RWPE2 (cell line): ENCODE measurements around the gene FBXW2.
A peak's percentile ranks its signal among the peaks of the same experiment; 100 is the strongest.

Source experiments
- ATAC-seq: fragments of 200-7000 bp; cut with Tn5 transposase; 3 replicates; pipeline ENCODE4 v1.9.1; 2021; ENCODE audit warnings: low read depth
- DNase-seq: peaks from one replicate; pipeline ENCODE4 v3.0.0-alpha.2; 2020; ENCODE audit warnings: low spot score
- H3K27ac ChIP-seq: fragments of 450-650 bp; 2 replicates; pipeline ENCODE4 v1.5.1; 2017; ENCODE audit warnings: mild to moderate bottlenecking; ENCODE audit not compliant: poor library complexity, severe bottlenecking
- H3K27me3 ChIP-seq: fragments of 250-450 bp; sonication (Bioruptor Pico); 2 replicates; pipeline ENCODE4 v1.5.1; 2021; ENCODE audit warnings: mild to moderate bottlenecking, moderate library complexity; ENCODE audit not compliant: insufficient read depth, poor library complexity, severe bottlenecking
- H3K36me3 ChIP-seq: fragments of 250-450 bp; sonication (Bioruptor Pico); 2 replicates; pipeline ENCODE4 v1.5.1; 2020; ENCODE audit warnings: low read depth, mild to moderate bottlenecking, moderate library complexity
- H3K4me1 ChIP-seq: fragments of 250-450 bp; sonication (Bioruptor Pico); 2 replicates; pipeline ENCODE4 v1.5.1; 2021; ENCODE audit warnings: mild to moderate bottlenecking, moderate library complexity; ENCODE audit not compliant: insufficient read depth, poor library complexity, severe bottlenecking
- H3K4me3 ChIP-seq: fragments of 250-450 bp; sonication (Bioruptor Pico); 2 replicates; pipeline ENCODE4 v1.5.1; 2021; ENCODE audit warnings: mild to moderate bottlenecking, moderate library complexity; ENCODE audit not compliant: severe bottlenecking
- H3K9me3 ChIP-seq: fragments of 250-450 bp; sonication (Bioruptor Pico); 2 replicates; pipeline ENCODE4 v1.5.1; 2021; ENCODE audit warnings: mild to moderate bottlenecking, moderate library complexity; ENCODE audit not compliant: severe bottlenecking
- TF ChIP-seq, protein P1 (sequence below): fragments of 450-650 bp; IDR thresholded peaks from one replicate; pipeline ENCODE4 v1.5.1; 2017; ENCODE audit warnings: mild to moderate bottlenecking, moderate library complexity; ENCODE audit not compliant: poor library complexity, severe bottlenecking

FBXW2 gene

GRCh38 chr9:120742951-120743416 is 50.2 kb downstream of the FBXW2 start:
- Histone ChIP-seq H3K9me3 (no peaks in the 10 kb centered on the region), H3K36me3 (no peaks in the 10 kb centered on the region), H3K4me1 (no peaks in the 10 kb centered on the region), H3K27me3 (no peaks in the 10 kb centered on the region), H3K27ac (no peak overlapping the region), H3K4me3 (no peak overlapping the region)
- DNase-seq (no peak), ATAC-seq (peak; percentile 68; the same call in 2 of the 3 replicates)
- TF ChIP-seq, protein P1, sequence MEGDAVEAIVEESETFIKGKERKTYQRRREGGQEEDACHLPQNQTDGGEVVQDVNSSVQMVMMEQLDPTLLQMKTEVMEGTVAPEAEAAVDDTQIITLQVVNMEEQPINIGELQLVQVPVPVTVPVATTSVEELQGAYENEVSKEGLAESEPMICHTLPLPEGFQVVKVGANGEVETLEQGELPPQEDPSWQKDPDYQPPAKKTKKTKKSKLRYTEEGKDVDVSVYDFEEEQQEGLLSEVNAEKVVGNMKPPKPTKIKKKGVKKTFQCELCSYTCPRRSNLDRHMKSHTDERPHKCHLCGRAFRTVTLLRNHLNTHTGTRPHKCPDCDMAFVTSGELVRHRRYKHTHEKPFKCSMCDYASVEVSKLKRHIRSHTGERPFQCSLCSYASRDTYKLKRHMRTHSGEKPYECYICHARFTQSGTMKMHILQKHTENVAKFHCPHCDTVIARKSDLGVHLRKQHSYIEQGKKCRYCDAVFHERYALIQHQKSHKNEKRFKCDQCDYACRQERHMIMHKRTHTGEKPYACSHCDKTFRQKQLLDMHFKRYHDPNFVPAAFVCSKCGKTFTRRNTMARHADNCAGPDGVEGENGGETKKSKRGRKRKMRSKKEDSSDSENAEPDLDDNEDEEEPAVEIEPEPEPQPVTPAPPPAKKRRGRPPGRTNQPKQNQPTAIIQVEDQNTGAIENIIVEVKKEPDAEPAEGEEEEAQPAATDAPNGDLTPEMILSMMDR = peak; percentile 68

DNA sequence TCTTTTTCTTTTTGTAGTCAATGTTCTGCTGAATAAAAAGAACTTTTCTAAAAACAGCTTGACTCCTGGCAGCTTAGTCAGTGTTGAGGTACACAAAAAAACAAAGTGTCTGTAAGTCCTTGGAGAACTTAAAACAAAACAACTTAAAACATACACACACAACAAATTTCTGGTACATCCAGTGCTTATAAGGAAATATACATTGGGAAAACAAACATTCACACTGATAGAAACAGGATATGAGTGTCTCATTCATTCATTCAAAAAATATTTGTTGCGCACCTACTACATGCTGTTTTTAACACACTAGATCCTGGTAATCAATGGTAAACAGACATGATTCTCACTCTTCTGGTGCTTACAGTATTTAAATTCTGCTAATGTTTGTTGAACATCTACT is 51.5 kb downstream of the FBXW2 start:
- no peaks in the 10 kb centered on the region for H3K36me3 ChIP-seq
- H3K4me1 ChIP-seq = no peaks in the 10 kb centered on the region
- DNase-seq (no peak), ATAC-seq (no peak)
- H3K9me3 ChIP-seq = no peaks in the 10 kb centered on the region
- H3K4me3 ChIP-seq = no peak overlapping the region
- H3K27me3 ChIP-seq = no peaks in the 10 kb centered on the region
- no peak overlapping the region for H3K27ac ChIP-seq
- TF ChIP-seq, protein P1 = no peak

DNA sequence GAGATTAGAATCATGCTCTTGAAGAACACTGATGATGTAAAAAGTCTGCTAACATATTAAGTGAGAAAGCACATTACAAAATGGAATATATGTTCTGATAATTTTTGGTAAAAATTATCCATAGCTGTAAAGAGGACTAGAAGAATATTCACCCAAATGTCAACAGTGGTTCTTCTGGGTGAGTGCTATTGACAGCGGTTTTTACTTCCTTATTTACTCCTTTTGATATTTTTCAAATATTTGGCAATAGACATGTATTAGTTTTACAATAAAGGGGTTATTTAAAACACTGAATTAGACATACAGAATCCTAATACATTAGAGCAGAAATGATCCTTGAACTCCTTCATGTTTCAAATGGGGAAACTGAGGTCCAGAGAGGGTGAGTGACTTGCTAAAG is 52.0 kb downstream of the FBXW2 start:
- DNase-seq (no peak), ATAC-seq (no peak)

GRCh38 chr9:120740132-120740531 is 53.1 kb downstream of the FBXW2 start:
- TF ChIP-seq, protein P1 = no peak
- no peaks in the 10 kb centered on the region for H3K36me3 ChIP-seq
- no peaks in the 10 kb centered on the region for H3K9me3 ChIP-seq
- DNase-seq (no peak), ATAC-seq (no peak)
- no peak overlapping the region for H3K27ac ChIP-seq
- H3K4me1 ChIP-seq = no peaks in the 10 kb centered on the region
- no peaks in the 10 kb centered on the region for H3K27me3 ChIP-seq
- H3K4me3 ChIP-seq = no peak overlapping the region

More for the DNA sequence above, 52.0 kb downstream of the FBXW2 start:
- no peaks in the 10 kb centered on the region for H3K9me3 ChIP-seq
- no peaks in the 10 kb centered on the region for H3K4me1 ChIP-seq
- no peaks in the 10 kb centered on the region for H3K36me3 ChIP-seq
- H3K27ac ChIP-seq = no peak overlapping the region
- no peak overlapping the region for H3K4me3 ChIP-seq
- no peaks in the 10 kb centered on the region for H3K27me3 ChIP-seq
- TF ChIP-seq, protein P1 = no peak

DNA sequence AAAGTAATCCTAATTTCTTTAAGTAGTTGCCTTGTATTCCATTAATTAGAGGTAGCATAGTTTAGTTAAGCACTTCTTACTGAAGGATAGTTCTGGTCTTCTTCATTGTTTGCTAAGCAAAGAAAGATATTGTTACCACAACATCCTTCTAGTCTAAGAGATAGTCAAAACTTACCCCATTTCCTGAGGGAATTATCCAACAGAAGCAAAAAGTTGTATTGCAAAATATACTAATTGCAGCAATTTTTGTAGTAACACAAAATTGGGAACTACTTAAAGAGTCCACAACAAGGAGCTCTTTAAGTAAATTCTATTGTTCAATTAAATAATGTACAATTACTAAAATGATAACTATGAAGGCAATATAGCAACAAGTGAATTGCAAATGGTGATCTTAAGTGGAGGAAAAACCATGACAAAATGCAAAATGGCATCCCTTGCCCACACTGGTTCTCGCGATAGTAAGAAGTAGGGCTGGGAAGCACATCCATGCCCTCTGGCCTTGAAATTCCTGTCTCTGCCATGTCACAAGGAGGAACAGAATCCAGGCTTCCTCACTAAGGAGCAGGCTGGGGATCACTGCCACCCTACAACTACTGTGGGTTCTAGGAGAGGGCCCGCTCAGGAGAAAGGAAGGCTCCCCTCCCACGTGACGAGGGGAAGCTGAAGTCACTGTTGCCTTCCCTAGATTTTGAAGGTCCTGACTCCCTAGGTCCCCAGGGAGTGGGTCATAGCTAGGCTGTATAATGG is 55.6 kb downstream of the FBXW2 start:
- Histone ChIP-seq H3K4me3 (no peak overlapping the region), H3K4me1 (no peaks in the 10 kb centered on the region), H3K27ac (no peak overlapping the region), H3K9me3 (no peaks in the 10 kb centered on the region), H3K36me3 (no peaks in the 10 kb centered on the region), H3K27me3 (no peaks in the 10 kb centered on the region)
- TF ChIP-seq, protein P1 = no peak
- no peak for ATAC-seq
- no peak for DNase-seq
